ENCODE results near the gene TMEFF1. TPM values are rescaled to one million over a fixed set of nuclear protein-coding genes. Genes with fewer than 3 reads are reported as not detected.
"Not testable (repeated sequence)": the region's sequence is repeated elsewhere in the genome, so short reads cannot be mapped to it uniquely, and the experiment has no call there.

TMEFF1 gene
- total RNA-seq, 1 donor from 2014 or later = 9.1 TPM

DNA sequence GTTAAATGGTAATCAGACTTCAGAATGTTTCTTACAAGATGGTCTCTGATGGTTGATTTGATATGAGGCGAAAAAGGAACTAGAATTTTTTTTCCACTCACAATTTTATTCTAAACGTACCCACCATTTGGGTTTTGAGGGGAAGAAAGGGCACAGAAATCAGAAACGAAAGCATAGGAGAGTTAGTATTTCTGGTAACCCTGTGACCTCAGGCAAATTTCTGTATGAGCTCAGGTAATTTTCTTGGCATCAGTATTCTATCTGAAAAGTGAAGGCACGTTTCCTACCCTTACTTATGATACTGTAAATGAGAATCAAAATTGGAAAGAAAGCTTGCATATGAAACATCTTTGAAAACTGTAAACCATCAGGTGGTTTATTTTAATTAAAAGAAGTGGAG lies 26.5 kb downstream of the TMEFF1 start:
- no peaks in the 10 kb centered on the region for H3K27me3 Mint-ChIP-seq (ENCODE audit: unreplicated experiment)
- TF ChIP-seq, protein P1, sequence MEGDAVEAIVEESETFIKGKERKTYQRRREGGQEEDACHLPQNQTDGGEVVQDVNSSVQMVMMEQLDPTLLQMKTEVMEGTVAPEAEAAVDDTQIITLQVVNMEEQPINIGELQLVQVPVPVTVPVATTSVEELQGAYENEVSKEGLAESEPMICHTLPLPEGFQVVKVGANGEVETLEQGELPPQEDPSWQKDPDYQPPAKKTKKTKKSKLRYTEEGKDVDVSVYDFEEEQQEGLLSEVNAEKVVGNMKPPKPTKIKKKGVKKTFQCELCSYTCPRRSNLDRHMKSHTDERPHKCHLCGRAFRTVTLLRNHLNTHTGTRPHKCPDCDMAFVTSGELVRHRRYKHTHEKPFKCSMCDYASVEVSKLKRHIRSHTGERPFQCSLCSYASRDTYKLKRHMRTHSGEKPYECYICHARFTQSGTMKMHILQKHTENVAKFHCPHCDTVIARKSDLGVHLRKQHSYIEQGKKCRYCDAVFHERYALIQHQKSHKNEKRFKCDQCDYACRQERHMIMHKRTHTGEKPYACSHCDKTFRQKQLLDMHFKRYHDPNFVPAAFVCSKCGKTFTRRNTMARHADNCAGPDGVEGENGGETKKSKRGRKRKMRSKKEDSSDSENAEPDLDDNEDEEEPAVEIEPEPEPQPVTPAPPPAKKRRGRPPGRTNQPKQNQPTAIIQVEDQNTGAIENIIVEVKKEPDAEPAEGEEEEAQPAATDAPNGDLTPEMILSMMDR (IDR thresholded peaks at IDR 0.05) = no peak
- no peaks in the 10 kb centered on the region for H3K9me3 Mint-ChIP-seq (ENCODE audit: unreplicated experiment)
- H3K27ac Mint-ChIP-seq (ENCODE audit: unreplicated experiment) = no peak overlapping the region
- DNase-seq (ENCODE audit: extremely low spot score, unreplicated experiment) = no peak
- peaks cover 3% of the 10 kb centered on the region for H3K4me1 Mint-ChIP-seq (ENCODE audit: unreplicated experiment)
- peaks cover 4% of the 10 kb centered on the region for H3K36me3 Mint-ChIP-seq (ENCODE audit: unreplicated experiment)
- no peak overlapping the region for H3K4me3 Mint-ChIP-seq (ENCODE audit: unreplicated experiment)

DNA sequence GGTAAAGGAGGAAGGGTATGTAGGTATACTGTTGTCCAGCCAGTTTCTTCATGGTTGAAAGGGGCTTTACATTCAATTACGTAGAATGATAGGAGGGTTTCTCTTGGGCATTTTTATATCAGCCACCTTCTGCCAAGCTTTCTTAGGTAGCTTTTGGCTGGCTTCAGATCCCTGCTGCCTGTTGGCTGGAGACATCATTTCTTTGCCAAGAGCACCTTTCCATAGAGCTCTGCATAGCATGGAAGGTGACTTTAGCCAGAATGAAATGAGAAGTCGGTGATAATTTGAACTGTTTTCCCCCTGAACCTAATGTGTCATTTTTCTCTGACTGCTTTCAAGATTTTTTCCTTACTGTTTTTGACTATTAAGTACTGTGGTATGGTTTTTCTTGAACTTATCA lies 26.9 kb downstream of the TMEFF1 start:
- no peak for DNase-seq (ENCODE audit: extremely low spot score, unreplicated experiment)
- Mint-ChIP-seq H3K4me1 (ENCODE audit: unreplicated experiment) (peaks cover 2% of the 10 kb centered on the region), H3K27me3 (ENCODE audit: unreplicated experiment) (no peaks in the 10 kb centered on the region), H3K9me3 (ENCODE audit: unreplicated experiment) (no peaks in the 10 kb centered on the region), H3K4me3 (ENCODE audit: unreplicated experiment) (no peak overlapping the region), H3K36me3 (ENCODE audit: unreplicated experiment) (peaks cover 4% of the 10 kb centered on the region), H3K27ac (ENCODE audit: unreplicated experiment) (no peak overlapping the region)
- TF ChIP-seq, protein P1 (IDR thresholded peaks at IDR 0.05) = no peak

DNA sequence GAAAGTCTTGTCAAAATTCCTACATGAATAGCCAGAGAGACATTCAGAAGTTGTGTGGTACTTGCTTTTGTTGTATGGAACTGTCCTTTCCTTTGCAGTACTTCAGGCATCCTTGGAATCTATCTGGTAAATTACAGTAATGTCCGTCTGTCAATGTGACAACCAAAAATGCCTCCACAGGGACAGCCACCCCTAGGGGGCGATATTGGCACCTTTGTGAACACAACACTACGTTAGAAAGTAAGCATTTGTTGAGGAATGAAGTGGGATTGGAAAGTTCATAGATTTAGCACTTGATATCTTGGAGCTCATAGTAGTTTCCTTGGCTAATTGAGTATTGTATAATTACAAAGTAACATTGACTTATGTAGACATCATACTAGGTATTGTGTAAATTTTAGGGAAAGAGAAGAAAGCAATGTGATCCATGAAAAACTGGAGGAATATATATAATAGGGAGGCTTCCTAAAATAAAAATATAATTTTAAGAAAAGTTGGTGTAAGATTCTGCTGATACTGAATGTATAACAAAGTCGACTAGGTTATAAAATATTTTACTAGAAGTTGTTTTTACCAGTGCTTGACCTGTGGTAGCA lies 32.7 kb downstream of the TMEFF1 start:
- no peaks in the 10 kb centered on the region for H3K4me1 Mint-ChIP-seq (ENCODE audit: unreplicated experiment)
- no peaks in the 10 kb centered on the region for H3K27me3 Mint-ChIP-seq (ENCODE audit: unreplicated experiment)
- peaks cover 14% of the 10 kb centered on the region for H3K36me3 Mint-ChIP-seq (ENCODE audit: unreplicated experiment)
- H3K27ac Mint-ChIP-seq (ENCODE audit: unreplicated experiment) = no peak overlapping the region
- no peak for DNase-seq (ENCODE audit: extremely low spot score, unreplicated experiment)
- no peak overlapping the region for H3K4me3 Mint-ChIP-seq (ENCODE audit: unreplicated experiment)
- H3K9me3 Mint-ChIP-seq (ENCODE audit: unreplicated experiment) = no peaks in the 10 kb centered on the region
- TF ChIP-seq, protein P1 (IDR thresholded peaks at IDR 0.05) = peak; percentile 52

DNA sequence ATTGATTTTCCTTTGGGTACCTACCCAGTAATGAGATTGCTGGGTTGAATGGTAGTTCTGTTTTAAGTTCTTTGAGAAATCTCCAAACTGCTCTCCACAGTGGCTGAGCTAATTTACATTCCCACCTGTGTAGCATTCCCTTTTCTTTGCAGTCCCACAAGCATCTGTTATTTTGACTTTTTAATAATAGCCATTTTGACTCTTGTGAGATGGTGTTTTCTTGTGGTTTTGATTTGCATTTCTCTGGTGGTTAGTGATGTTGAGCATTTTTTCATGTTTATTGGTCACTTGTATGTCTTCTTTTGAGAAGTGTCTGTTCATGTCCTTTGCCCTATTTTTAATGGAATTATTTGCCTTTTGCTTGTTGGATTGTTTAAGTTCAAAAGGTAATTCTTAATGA lies 34.4 kb downstream of the TMEFF1 start:
- not testable (repeated sequence) for H3K4me3 Mint-ChIP-seq (ENCODE audit: unreplicated experiment); DNase-seq (ENCODE audit: extremely low spot score, unreplicated experiment); H3K9me3 Mint-ChIP-seq (ENCODE audit: unreplicated experiment); H3K27me3 Mint-ChIP-seq (ENCODE audit: unreplicated experiment); H3K27ac Mint-ChIP-seq (ENCODE audit: unreplicated experiment); H3K4me1 Mint-ChIP-seq (ENCODE audit: unreplicated experiment)
- peaks cover 12% of the 10 kb centered on the region for H3K36me3 Mint-ChIP-seq (ENCODE audit: unreplicated experiment)

DNA sequence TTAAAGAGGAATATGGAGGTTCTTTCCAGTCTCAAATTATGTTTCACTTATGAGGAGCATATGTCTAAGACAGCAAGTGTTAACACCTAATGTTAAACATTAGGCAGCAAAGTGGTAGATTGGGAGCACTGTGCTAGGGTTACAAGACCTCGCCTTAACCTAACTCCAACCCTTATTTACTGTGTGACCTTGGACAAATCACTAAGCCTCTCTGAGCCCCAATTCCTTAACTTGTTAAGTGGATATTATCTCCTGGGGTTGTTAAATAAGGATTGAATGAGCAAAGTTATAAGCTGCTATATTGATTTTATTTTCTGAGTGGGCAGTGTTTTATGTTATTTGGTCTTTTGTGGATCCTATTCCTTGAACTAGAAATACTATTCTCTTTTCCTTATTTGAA lies 38.3 kb downstream of the TMEFF1 start:
- H3K36me3 Mint-ChIP-seq (ENCODE audit: unreplicated experiment) = peaks cover 17% of the 10 kb centered on the region
- H3K27ac Mint-ChIP-seq (ENCODE audit: unreplicated experiment) = no peak overlapping the region
- H3K9me3 Mint-ChIP-seq (ENCODE audit: unreplicated experiment) = no peaks in the 10 kb centered on the region
- no peak for DNase-seq (ENCODE audit: extremely low spot score, unreplicated experiment)
- TF ChIP-seq, protein P1 (IDR thresholded peaks at IDR 0.05) = no peak
- no peaks in the 10 kb centered on the region for H3K4me1 Mint-ChIP-seq (ENCODE audit: unreplicated experiment)
- H3K27me3 Mint-ChIP-seq (ENCODE audit: unreplicated experiment) = no peaks in the 10 kb centered on the region
- H3K4me3 Mint-ChIP-seq (ENCODE audit: unreplicated experiment) = no peak overlapping the region
